GM12878 (cell line): Measurements from ENCODE around the gene PGLYRP4. TPM values are rescaled to one million over a fixed set of nuclear protein-coding genes. Genes with fewer than 3 reads are reported as not detected.

Source experiments
- polyA plus RNA-seq, 11 experiments: library from polyadenylated mRNA; depleted of rRNA in 4 of 11; unstranded in 6 of 11; stranded (reverse) in 5 of 11; fragments of >200 nt; fragmentation: Nextera tagmentation in 4 of 11; fragmentation: Illumina TruSeq in 1 of 11; extraction: Ambion mirVana in 4 of 11; extraction: Trizol in 1 of 11; gene quantifications; 1 replicate in 1 of 11; 2 replicates in 10 of 11; pipeline versions ENCODE4 v1.2.1 to v1.2.3, GENCODE V29; 2011 to 2016; ENCODE audit warnings: inconsistent platforms in 2 of 11, missing spikeins in 2 of 11, low read depth in 1 of 11
- small RNA-seq: library from RNA; depleted of rRNA; stranded (forward); fragments of <200 nt; gene quantifications from one replicate; pipeline ENCODE3, GENCODE V24; 2014
- total RNA-seq, 4 experiments: library from RNA; depleted of rRNA in 3 of 4; stranded (reverse); fragments of >200 nt in 3 of 4; fragmentation: Illumina TruSeq in 1 of 4; extraction: Trizol in 1 of 4; gene quantifications; 2 replicates each; pipeline versions ENCODE4 v1.2.1 to v1.2.3, GENCODE V29; 2013 to 2021

PGLYRP4 gene
- total and polyA plus RNA-seq, 10 of the 15 experiments (the other 5 are each of a cell fraction or from before 2014, with no cell fraction given): 0.22 to 3.0 (median 0.44) TPM

Small RNA genes within 50 kb of the gene (small RNA-seq; reads per million reads assigned to genes)
- gene RNU6-160P: not detected
- not detected for gene S100A15A

Other genes with a start within 250 kb of the PGLYRP4 start
Only the 7 nearest of the 16 such genes appear.
- gene LORICRIN, start 89.2 kb downstream of the PGLYRP4 start, total RNA-seq (2014; rRNA removed): 0.06 TPM in 1 of 2 replicates, not detected in the other
- not detected in 2 replicates for gene LORICRIN, start 89.2 kb downstream of the PGLYRP4 start, total RNA-seq (2014; rRNA removed; fragmentation: Illumina TruSeq; extraction: Trizol)
- gene LORICRIN, start 89.2 kb downstream of the PGLYRP4 start, total RNA-seq (2021): not detected in 2 replicates
- gene LORICRIN, start 89.2 kb downstream of the PGLYRP4 start, polyA plus RNA-seq (2011; rRNA removed): not detected in 2 replicates
- not detected in 2 replicates for gene LORICRIN, start 89.2 kb downstream of the PGLYRP4 start, polyA plus RNA-seq (2014; fragmentation: Illumina TruSeq; extraction: Trizol)
- not detected for gene LORICRIN, start 89.2 kb downstream of the PGLYRP4 start, polyA plus RNA-seq (2014; fragmentation: Nextera tagmentation; extraction: Ambion mirVana)
- gene LORICRIN, start 89.2 kb downstream of the PGLYRP4 start, polyA plus RNA-seq (2014; rRNA removed): 0.37 TPM in 1 of 2 replicates, not detected in the other
- gene LORICRIN, start 89.2 kb downstream of the PGLYRP4 start, polyA plus RNA-seq (2016; fragmentation: Nextera tagmentation; extraction: Ambion mirVana): not detected
- not detected in 2 replicates for gene PGLYRP3, start 35.9 kb downstream of the PGLYRP4 start, total RNA-seq (2014; rRNA removed)
- not detected in 2 replicates for gene PGLYRP3, start 35.9 kb downstream of the PGLYRP4 start, total RNA-seq (2014; rRNA removed; fragmentation: Illumina TruSeq; extraction: Trizol)
- 0.29 TPM in 1 of 2 replicates, not detected in the other for gene PGLYRP3, start 35.9 kb downstream of the PGLYRP4 start, total RNA-seq (2021)
- gene PGLYRP3, start 35.9 kb downstream of the PGLYRP4 start, polyA plus RNA-seq (2011; rRNA removed): 0.19 and 0.49 TPM in 2 replicates
- gene PGLYRP3, start 35.9 kb downstream of the PGLYRP4 start, polyA plus RNA-seq (2014; fragmentation: Illumina TruSeq; extraction: Trizol): 0.18 TPM in 1 of 2 replicates, not detected in the other
- gene PGLYRP3, start 35.9 kb downstream of the PGLYRP4 start, polyA plus RNA-seq (2014; fragmentation: Nextera tagmentation; extraction: Ambion mirVana): not detected
- 0.22 TPM in 1 of 2 replicates, not detected in the other for gene PGLYRP3, start 35.9 kb downstream of the PGLYRP4 start, polyA plus RNA-seq (2014; rRNA removed)
- under 1 TPM in 1 of 2 experiments, not detected in 1; 0.10 TPM for gene PGLYRP3, start 35.9 kb downstream of the PGLYRP4 start, polyA plus RNA-seq (2016; fragmentation: Nextera tagmentation; extraction: Ambion mirVana)
- 0.68 and 1.3 TPM in 2 replicates for gene S100A9, start 9.0 kb upstream of the PGLYRP4 start, total RNA-seq (2014; rRNA removed)
- gene S100A9, start 9.0 kb upstream of the PGLYRP4 start, total RNA-seq (2014; rRNA removed; fragmentation: Illumina TruSeq; extraction: Trizol): 0.37 TPM in 1 of 2 replicates, not detected in the other
- gene S100A9, start 9.0 kb upstream of the PGLYRP4 start, total RNA-seq (2021): 0.37 and 0.41 TPM in 2 replicates
- gene S100A9, start 9.0 kb upstream of the PGLYRP4 start, polyA plus RNA-seq (2011; rRNA removed): 1.4 and 1.7 TPM in 2 replicates
- 0.22 TPM in 1 of 2 replicates, not detected in the other for gene S100A9, start 9.0 kb upstream of the PGLYRP4 start, polyA plus RNA-seq (2014; fragmentation: Illumina TruSeq; extraction: Trizol)
- gene S100A9, start 9.0 kb upstream of the PGLYRP4 start, polyA plus RNA-seq (2014; fragmentation: Nextera tagmentation; extraction: Ambion mirVana): under 1 TPM in 1 of 2 experiments, not detected in 1; 0.49 TPM
- gene S100A9, start 9.0 kb upstream of the PGLYRP4 start, polyA plus RNA-seq (2014; rRNA removed): 1.4 and 1.5 TPM in 2 replicates
- gene S100A9, start 9.0 kb upstream of the PGLYRP4 start, polyA plus RNA-seq (2016; fragmentation: Nextera tagmentation; extraction: Ambion mirVana): under 1 TPM in 1 of 2 experiments, not detected in 1; 0.31 TPM
- not detected in 2 replicates for gene S100A12, start 26.8 kb upstream of the PGLYRP4 start, total RNA-seq (2014; rRNA removed)
- gene S100A12, start 26.8 kb upstream of the PGLYRP4 start, total RNA-seq (2014; rRNA removed; fragmentation: Illumina TruSeq; extraction: Trizol): not detected in 2 replicates
- gene S100A12, start 26.8 kb upstream of the PGLYRP4 start, total RNA-seq (2021): not detected in 2 replicates
- not detected in 2 replicates for gene S100A12, start 26.8 kb upstream of the PGLYRP4 start, polyA plus RNA-seq (2011; rRNA removed)
- not detected in 2 replicates for gene S100A12, start 26.8 kb upstream of the PGLYRP4 start, polyA plus RNA-seq (2014; fragmentation: Illumina TruSeq; extraction: Trizol)
- not detected for gene S100A12, start 26.8 kb upstream of the PGLYRP4 start, polyA plus RNA-seq (2014; fragmentation: Nextera tagmentation; extraction: Ambion mirVana)
- gene S100A12, start 26.8 kb upstream of the PGLYRP4 start, polyA plus RNA-seq (2014; rRNA removed): not detected in 2 replicates
- gene S100A12, start 26.8 kb upstream of the PGLYRP4 start, polyA plus RNA-seq (2016; fragmentation: Nextera tagmentation; extraction: Ambion mirVana): not detected
- gene S100A8, start 42.2 kb upstream of the PGLYRP4 start, total RNA-seq (2014; rRNA removed): not detected in 2 replicates
- not detected in 2 replicates for gene S100A8, start 42.2 kb upstream of the PGLYRP4 start, total RNA-seq (2014; rRNA removed; fragmentation: Illumina TruSeq; extraction: Trizol)
- not detected in 2 replicates for gene S100A8, start 42.2 kb upstream of the PGLYRP4 start, total RNA-seq (2021)
- not detected in 2 replicates for gene S100A8, start 42.2 kb upstream of the PGLYRP4 start, polyA plus RNA-seq (2011; rRNA removed)
- gene S100A8, start 42.2 kb upstream of the PGLYRP4 start, polyA plus RNA-seq (2014; fragmentation: Illumina TruSeq; extraction: Trizol): not detected in 2 replicates
- not detected for gene S100A8, start 42.2 kb upstream of the PGLYRP4 start, polyA plus RNA-seq (2014; fragmentation: Nextera tagmentation; extraction: Ambion mirVana)
- not detected in 2 replicates for gene S100A8, start 42.2 kb upstream of the PGLYRP4 start, polyA plus RNA-seq (2014; rRNA removed)
- gene S100A8, start 42.2 kb upstream of the PGLYRP4 start, polyA plus RNA-seq (2016; fragmentation: Nextera tagmentation; extraction: Ambion mirVana): under 1 TPM in 1 of 2 experiments, not detected in 1; 0.28 TPM
- gene S100A7A, start 67.7 kb upstream of the PGLYRP4 start, total RNA-seq (2014; rRNA removed): not detected in 2 replicates
- not detected in 2 replicates for gene S100A7A, start 67.7 kb upstream of the PGLYRP4 start, total RNA-seq (2014; rRNA removed; fragmentation: Illumina TruSeq; extraction: Trizol)
- not detected in 2 replicates for gene S100A7A, start 67.7 kb upstream of the PGLYRP4 start, total RNA-seq (2021)
- not detected in 2 replicates for gene S100A7A, start 67.7 kb upstream of the PGLYRP4 start, polyA plus RNA-seq (2011; rRNA removed)
- not detected in 2 replicates for gene S100A7A, start 67.7 kb upstream of the PGLYRP4 start, polyA plus RNA-seq (2014; fragmentation: Illumina TruSeq; extraction: Trizol)
- gene S100A7A, start 67.7 kb upstream of the PGLYRP4 start, polyA plus RNA-seq (2014; fragmentation: Nextera tagmentation; extraction: Ambion mirVana): not detected
- not detected in 2 replicates for gene S100A7A, start 67.7 kb upstream of the PGLYRP4 start, polyA plus RNA-seq (2014; rRNA removed)
- not detected for gene S100A7A, start 67.7 kb upstream of the PGLYRP4 start, polyA plus RNA-seq (2016; fragmentation: Nextera tagmentation; extraction: Ambion mirVana)
- not detected in 2 replicates for gene S100A7, start 111.8 kb upstream of the PGLYRP4 start, total RNA-seq (2014; rRNA removed)
- not detected in 2 replicates for gene S100A7, start 111.8 kb upstream of the PGLYRP4 start, total RNA-seq (2014; rRNA removed; fragmentation: Illumina TruSeq; extraction: Trizol)
- gene S100A7, start 111.8 kb upstream of the PGLYRP4 start, total RNA-seq (2021): not detected in 2 replicates
- not detected in 2 replicates for gene S100A7, start 111.8 kb upstream of the PGLYRP4 start, polyA plus RNA-seq (2011; rRNA removed)
- gene S100A7, start 111.8 kb upstream of the PGLYRP4 start, polyA plus RNA-seq (2014; fragmentation: Illumina TruSeq; extraction: Trizol): not detected in 2 replicates
- not detected for gene S100A7, start 111.8 kb upstream of the PGLYRP4 start, polyA plus RNA-seq (2014; fragmentation: Nextera tagmentation; extraction: Ambion mirVana)
- not detected in 2 replicates for gene S100A7, start 111.8 kb upstream of the PGLYRP4 start, polyA plus RNA-seq (2014; rRNA removed)
- gene S100A7, start 111.8 kb upstream of the PGLYRP4 start, polyA plus RNA-seq (2016; fragmentation: Nextera tagmentation; extraction: Ambion mirVana): not detected